ENCODE data around the gene ATXN10.

The ATXN10 gene

GRCh38 chr22:45868571-45869339 is 197.1 kb downstream of the ATXN10 start:
- TF ChIP-seq FOXP2 (optimal IDR thresholded peaks at IDR 0.05; ENCODE audit: borderline replicate concordance, extremely low read depth, extremely low read length, insufficient read depth) (no peak), REST (IDR thresholded peaks at IDR 0.05; ENCODE audit: insufficient read depth in 1 of 2, low read depth in 2 of 2, low read length in 2 of 2) (no peak), SIN3A (IDR thresholded peaks at IDR 0.05; ENCODE audit: borderline replicate concordance, insufficient read depth, low read length) (no peak), TAF1 (IDR thresholded peaks at IDR 0.05; ENCODE audit: borderline replicate concordance, insufficient read depth, low read length) (no peak), POLR2AphosphoS5 (IDR thresholded peaks at IDR 0.05; ENCODE audit: low read depth, low read length) (no peak)

DNA sequence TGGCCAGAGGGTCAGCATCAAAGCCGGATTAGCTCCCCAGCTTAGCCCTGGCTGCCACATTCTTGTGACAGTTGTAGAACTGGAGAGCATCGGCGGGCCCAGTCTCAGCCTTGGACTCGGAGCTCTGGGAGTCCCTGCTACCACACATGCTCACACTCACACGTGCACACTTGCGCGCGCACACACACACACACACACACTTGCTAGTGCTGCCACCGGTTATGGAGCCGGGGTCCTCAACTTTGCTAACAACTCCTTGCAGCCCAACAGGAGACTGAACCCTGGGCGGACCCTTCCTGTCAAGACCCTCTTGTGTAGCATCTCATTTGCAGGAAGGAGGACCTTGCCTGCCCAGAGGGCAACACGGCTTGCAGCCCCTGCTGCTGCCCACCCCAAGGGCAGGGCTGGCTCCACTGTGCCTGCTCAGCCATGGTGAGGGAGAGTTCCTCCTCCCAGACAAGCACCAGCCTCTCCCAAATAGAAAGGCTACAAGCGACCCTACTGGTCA is 197.8 kb downstream of the ATXN10 start:
- TF ChIP-seq SIN3A (IDR thresholded peaks at IDR 0.05; ENCODE audit: borderline replicate concordance, insufficient read depth, low read length) (no peak), FOXP2 (optimal IDR thresholded peaks at IDR 0.05; ENCODE audit: borderline replicate concordance, extremely low read depth, extremely low read length, insufficient read depth) (no peak), REST (IDR thresholded peaks at IDR 0.05; ENCODE audit: insufficient read depth in 1 of 2, low read depth in 2 of 2, low read length in 2 of 2) (no peak), POLR2AphosphoS5 (IDR thresholded peaks at IDR 0.05; ENCODE audit: low read depth, low read length) (no peak), TAF1 (IDR thresholded peaks at IDR 0.05; ENCODE audit: borderline replicate concordance, insufficient read depth, low read length) (no peak)

DNA sequence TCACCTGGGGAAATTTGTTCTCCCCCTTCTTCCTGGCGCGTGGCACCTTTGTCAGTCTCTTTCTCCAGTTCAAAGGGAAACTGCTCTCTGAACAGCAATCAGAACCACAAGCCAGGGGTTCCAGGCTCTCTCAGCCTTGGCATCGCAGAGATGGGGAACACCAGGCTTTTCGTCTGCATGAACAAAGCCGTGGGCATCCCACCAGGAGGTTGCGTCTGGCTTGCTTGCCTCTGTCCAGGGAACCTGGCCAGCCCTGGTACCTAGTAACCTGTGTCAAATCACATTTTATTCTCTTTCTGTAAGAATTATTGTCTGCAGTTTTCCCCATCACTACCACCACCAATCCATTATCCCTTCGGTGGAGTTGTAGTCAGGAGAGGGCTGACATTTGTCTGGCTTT is 198.4 kb downstream of the ATXN10 start:
- TF ChIP-seq SIN3A (IDR thresholded peaks at IDR 0.05; ENCODE audit: borderline replicate concordance, insufficient read depth, low read length) (no peak), TAF1 (IDR thresholded peaks at IDR 0.05; ENCODE audit: borderline replicate concordance, insufficient read depth, low read length) (no peak), REST (IDR thresholded peaks at IDR 0.05; ENCODE audit: insufficient read depth in 1 of 2, low read depth in 2 of 2, low read length in 2 of 2) (no peak), POLR2AphosphoS5 (IDR thresholded peaks at IDR 0.05; ENCODE audit: low read depth, low read length) (no peak), FOXP2 (optimal IDR thresholded peaks at IDR 0.05; ENCODE audit: borderline replicate concordance, extremely low read depth, extremely low read length, insufficient read depth) (no peak)

DNA sequence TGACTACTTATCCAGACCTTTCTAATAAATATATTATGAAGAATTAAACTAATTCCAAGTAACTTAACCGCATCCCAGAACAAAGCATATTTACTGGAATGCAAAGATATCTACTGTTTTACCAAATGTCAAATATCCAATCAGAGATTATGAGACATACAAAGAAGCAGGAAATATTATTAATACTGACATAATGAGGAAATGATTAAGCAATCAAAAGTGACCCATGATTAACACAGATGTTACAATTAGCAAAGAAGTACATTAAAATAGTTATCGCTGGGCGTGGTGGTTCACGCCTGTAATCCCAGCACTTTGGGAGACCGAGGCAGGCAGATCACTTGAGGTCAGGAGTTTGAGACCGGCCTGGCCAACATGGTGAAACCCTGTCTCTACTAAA is 200.1 kb downstream of the ATXN10 start:
- TF ChIP-seq TAF1 (IDR thresholded peaks at IDR 0.05; ENCODE audit: borderline replicate concordance, insufficient read depth, low read length) (no peak), REST (IDR thresholded peaks at IDR 0.05; ENCODE audit: insufficient read depth in 1 of 2, low read depth in 2 of 2, low read length in 2 of 2) (no peak), SIN3A (IDR thresholded peaks at IDR 0.05; ENCODE audit: borderline replicate concordance, insufficient read depth, low read length) (no peak), POLR2AphosphoS5 (IDR thresholded peaks at IDR 0.05; ENCODE audit: low read depth, low read length) (no peak), FOXP2 (optimal IDR thresholded peaks at IDR 0.05; ENCODE audit: borderline replicate concordance, extremely low read depth, extremely low read length, insufficient read depth) (no peak)

Data from PFSK-1 (cell line).